IPS-18a (cell line): ENCODE results near the gene APBA1.

ENCODE experiments used
- H3K27ac ChIP-seq: one replicate; pipeline ENCODE4 v1.5.1; 2013; ENCODE audit warnings: low read length
- H3K27me3 ChIP-seq: one replicate; pipeline ENCODE4 v1.6.1; 2013; ENCODE audit warnings: mild to moderate bottlenecking, low read length; ENCODE audit not compliant: control insufficient read depth, insufficient read depth
- H3K36me3 ChIP-seq: one replicate; pipeline ENCODE4 v1.6.1; 2013; ENCODE audit warnings: low read depth, low read length; ENCODE audit not compliant: control insufficient read depth
- H3K4me1 ChIP-seq: one replicate; pipeline ENCODE4 v1.6.1; 2013; ENCODE audit warnings: low read depth, low read length; ENCODE audit not compliant: control insufficient read depth
- H3K4me3 ChIP-seq: one replicate; pipeline ENCODE4 v1.5.1; 2013; ENCODE audit warnings: low read length
- H3K9ac ChIP-seq: one replicate; pipeline ENCODE4 v1.6.1; 2013; ENCODE audit warnings: mild to moderate bottlenecking, low read length, moderate library complexity
- H3K9me3 ChIP-seq: one replicate; pipeline ENCODE4 v1.6.1; 2013; ENCODE audit warnings: low read depth, low read length; ENCODE audit not compliant: control insufficient read depth

The APBA1 gene

DNA sequence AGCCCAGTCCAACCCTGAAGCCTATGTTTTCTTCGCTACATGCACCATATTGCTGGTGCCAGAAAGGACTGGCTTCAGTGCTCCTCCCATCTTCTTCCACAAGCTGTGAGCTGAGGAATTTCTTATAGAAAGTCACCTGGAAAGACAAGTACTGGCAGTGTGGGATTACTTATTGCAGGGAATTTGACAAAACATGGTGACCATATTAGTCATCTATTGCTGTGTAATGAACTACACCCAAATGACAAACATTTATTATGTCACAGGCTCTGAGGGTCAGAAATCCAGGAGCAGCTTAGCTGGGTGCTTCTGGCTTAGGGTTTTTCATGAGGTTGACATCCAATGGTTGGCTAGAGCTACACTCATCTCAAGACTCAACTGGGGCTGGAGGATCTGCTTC is 271.7 kb downstream of the APBA1 start:
- no peak overlapping the region for H3K9ac ChIP-seq
- H3K4me1 ChIP-seq = no peaks in the 10 kb centered on the region

DNA sequence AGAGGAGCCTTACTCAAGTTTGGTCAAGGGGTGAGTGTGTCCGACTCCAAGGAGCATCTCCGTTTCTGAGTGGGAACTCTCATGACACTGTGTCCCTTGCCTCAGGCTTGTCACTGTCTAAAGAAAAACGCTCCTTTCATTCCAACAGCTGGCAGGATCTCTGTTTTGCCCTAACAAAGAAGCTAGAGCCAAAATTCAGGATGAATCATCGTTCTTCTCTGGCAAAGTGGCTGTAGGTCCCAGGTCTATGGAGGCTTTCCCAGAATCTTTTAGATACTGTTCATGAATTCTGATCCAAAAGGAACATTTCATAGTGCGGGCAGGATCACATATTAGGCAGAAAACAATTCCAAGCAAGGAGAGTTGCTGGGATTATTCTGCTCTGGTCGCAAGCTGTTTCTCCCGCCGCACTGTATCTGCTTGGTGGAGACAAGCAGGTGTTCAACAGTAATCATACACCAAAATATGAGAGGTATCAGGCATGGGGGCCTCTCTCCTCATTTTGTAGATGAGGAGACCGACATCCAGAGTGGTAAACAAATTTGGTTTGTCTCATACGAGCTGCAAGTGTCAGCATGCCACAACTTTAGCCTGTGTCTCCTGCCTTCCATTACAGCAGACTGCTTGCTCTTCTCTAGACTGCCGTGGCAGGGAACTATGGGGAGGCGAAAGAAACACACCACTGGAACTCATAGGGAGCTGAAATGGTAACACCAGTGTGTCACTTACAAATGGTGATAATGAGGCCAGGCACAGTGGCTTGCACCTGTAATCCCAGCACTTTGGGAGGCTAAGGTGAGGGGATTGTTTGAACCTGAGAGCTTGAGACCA is 274.6 kb downstream of the APBA1 start:
- Histone ChIP-seq H3K36me3 (no peaks in the 10 kb centered on the region), H3K4me1 (no peaks in the 10 kb centered on the region), H3K4me3 (no peak overlapping the region), H3K9ac (no peak overlapping the region), H3K27me3 (no peaks in the 10 kb centered on the region), H3K27ac (no peak overlapping the region), H3K9me3 (no peaks in the 10 kb centered on the region)

More for the DNA sequence above, 271.7 kb downstream of the APBA1 start:
- Histone ChIP-seq H3K36me3 (no peaks in the 10 kb centered on the region), H3K9me3 (no peaks in the 10 kb centered on the region), H3K4me3 (no peak overlapping the region), H3K27ac (no peak overlapping the region), H3K27me3 (no peaks in the 10 kb centered on the region)

DNA sequence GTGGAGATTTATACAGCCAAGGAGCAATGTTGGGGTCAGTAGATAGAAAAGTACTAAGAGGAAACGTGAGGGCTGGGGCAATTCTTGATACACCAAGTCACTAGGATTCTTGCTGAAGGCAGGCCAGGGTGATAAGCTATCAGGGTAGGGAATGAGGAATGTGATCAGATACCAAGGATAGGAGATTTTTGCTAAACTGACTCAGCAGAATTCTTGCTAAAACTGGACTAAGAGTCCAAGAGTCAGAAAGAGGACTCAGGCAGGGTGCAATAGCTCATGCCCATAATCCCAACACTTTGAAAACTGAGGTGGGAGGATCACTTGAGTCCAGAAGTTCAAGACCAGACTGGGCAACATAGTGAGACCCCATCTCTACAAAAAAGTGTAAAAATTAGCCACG is 275.4 kb downstream of the APBA1 start:
- no peak overlapping the region for H3K9ac ChIP-seq
- H3K9me3 ChIP-seq = no peaks in the 10 kb centered on the region
- no peak overlapping the region for H3K27ac ChIP-seq
- H3K36me3 ChIP-seq = no peaks in the 10 kb centered on the region
- no peaks in the 10 kb centered on the region for H3K27me3 ChIP-seq
- no peaks in the 10 kb centered on the region for H3K4me1 ChIP-seq
- H3K4me3 ChIP-seq = no peak overlapping the region

DNA sequence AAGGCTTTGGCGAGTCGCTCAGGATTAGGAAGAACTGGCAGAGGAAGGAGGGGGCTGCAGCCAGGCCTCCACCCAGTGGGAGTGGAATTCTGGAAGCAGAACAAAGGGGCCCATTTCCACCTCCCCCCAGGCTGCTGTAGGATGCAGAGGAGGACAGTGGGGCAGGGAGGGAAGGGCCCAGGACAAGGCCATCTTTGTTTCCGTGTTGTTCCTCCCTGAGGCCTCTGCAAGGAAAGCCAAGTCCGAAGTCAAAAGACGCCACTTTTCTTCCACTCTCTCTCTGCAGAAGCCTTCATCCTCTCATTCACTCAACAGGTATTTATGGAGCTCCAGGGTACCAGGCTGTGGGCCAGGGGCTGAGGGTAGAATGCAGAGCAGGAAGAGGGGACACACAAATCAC is 276.5 kb downstream of the APBA1 start:
- no peaks in the 10 kb centered on the region for H3K4me1 ChIP-seq
- H3K27me3 ChIP-seq = no peaks in the 10 kb centered on the region
- H3K9me3 ChIP-seq = no peaks in the 10 kb centered on the region
- H3K4me3 ChIP-seq = no peak overlapping the region
- H3K36me3 ChIP-seq = no peaks in the 10 kb centered on the region
- no peak overlapping the region for H3K9ac ChIP-seq
- H3K27ac ChIP-seq = no peak overlapping the region

DNA sequence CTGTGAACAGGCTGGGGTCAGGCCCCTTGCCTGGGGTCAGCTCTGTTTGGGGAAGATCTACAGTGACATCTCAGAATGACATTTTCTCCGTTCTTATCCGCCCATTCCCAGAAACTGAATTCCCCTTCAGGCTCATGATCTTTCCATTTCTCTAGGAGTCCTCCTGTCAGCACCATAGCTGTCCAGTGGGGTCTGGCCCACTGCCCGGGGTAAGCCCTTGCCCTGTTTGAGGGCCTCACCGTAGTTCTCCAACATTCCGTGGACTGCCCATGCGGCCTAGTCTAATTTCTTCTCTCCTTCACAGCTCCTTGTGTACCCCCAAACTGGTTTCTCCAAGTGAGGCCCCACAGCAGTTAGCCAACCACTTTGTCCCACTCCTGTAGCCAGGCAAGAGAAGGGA is 278.7 kb downstream of the APBA1 start:
- Histone ChIP-seq H3K9ac (no peak overlapping the region), H3K4me1 (no peaks in the 10 kb centered on the region), H3K27ac (no peak overlapping the region)

DNA sequence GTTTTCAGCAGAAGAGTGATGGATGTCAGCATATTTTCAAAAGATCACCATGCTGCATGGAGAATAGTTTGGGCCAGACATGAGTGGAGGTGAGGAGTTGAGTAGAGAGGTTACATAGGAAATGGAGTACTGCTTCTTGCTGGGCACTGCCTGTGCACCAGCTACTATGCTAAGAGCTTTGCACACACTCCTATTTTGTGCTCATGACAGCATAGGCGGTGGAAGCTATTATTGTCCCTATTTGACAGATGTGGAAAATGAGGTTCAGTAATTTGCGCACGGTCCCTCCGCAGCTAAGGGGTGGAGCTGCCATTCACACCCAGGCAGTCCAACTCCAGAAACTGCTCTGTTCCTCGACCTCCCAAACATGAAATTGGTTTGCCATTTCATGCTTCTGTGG is 279.3 kb downstream of the APBA1 start:
- Histone ChIP-seq H3K27ac (no peak overlapping the region), H3K27me3 (no peaks in the 10 kb centered on the region), H3K9ac (no peak overlapping the region), H3K36me3 (no peaks in the 10 kb centered on the region), H3K4me3 (no peak overlapping the region), H3K4me1 (no peaks in the 10 kb centered on the region), H3K9me3 (no peaks in the 10 kb centered on the region)

More for the DNA sequence above, 278.7 kb downstream of the APBA1 start:
- Histone ChIP-seq H3K9me3 (no peaks in the 10 kb centered on the region), H3K27me3 (no peaks in the 10 kb centered on the region), H3K36me3 (no peaks in the 10 kb centered on the region), H3K4me3 (no peak overlapping the region)

DNA sequence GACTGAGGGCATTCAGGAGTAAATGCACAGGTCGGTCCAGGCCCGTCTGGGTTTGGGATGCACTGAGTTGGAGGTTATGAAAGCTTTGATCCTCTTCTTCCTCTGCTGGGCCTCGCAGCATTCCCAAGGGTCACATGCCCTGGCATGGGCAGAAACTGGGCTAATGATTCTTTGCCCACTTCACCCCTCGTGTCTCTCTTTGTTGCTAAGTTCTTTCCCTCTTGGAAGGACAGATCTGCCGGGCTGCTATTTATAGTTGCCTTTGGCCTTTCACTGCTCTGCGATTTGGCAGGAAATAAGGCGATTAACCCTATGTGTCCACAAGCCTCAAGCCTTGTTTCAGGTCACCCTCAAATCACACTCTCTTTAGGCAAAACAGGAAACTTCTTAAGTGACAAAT is 280.2 kb downstream of the APBA1 start:
- no peaks in the 10 kb centered on the region for H3K4me1 ChIP-seq
- no peaks in the 10 kb centered on the region for H3K9me3 ChIP-seq
- no peak overlapping the region for H3K4me3 ChIP-seq
- H3K9ac ChIP-seq = no peak overlapping the region
- no peaks in the 10 kb centered on the region for H3K27me3 ChIP-seq
- no peak overlapping the region for H3K27ac ChIP-seq
- peaks cover 3% of the 10 kb centered on the region for H3K36me3 ChIP-seq

DNA sequence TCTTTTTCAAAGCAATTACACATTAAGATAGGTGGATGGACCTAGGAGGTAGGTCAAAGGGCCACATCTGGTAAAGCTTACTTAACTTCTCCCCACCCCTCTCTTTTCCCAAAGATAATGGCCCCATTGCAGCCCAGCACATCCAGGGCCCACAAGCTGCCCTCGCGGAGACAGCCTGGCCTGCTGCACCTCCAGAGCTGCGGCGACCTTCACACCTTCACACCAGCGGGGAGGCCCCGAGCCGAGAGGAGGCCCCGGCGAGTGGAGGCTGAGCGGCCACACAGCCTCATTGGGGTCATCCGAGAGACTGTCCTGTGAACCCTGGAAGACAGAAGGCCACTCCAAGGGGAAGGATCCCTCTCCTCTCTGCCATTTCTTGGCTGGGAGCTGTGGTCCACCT is 280.7 kb downstream of the APBA1 start:
- no peaks in the 10 kb centered on the region for H3K27me3 ChIP-seq
- H3K9me3 ChIP-seq = no peaks in the 10 kb centered on the region
- H3K27ac ChIP-seq = no peak overlapping the region
- H3K4me3 ChIP-seq = no peak overlapping the region
- H3K9ac ChIP-seq = no peak overlapping the region
- H3K36me3 ChIP-seq = peaks cover 3% of the 10 kb centered on the region
- no peaks in the 10 kb centered on the region for H3K4me1 ChIP-seq

DNA sequence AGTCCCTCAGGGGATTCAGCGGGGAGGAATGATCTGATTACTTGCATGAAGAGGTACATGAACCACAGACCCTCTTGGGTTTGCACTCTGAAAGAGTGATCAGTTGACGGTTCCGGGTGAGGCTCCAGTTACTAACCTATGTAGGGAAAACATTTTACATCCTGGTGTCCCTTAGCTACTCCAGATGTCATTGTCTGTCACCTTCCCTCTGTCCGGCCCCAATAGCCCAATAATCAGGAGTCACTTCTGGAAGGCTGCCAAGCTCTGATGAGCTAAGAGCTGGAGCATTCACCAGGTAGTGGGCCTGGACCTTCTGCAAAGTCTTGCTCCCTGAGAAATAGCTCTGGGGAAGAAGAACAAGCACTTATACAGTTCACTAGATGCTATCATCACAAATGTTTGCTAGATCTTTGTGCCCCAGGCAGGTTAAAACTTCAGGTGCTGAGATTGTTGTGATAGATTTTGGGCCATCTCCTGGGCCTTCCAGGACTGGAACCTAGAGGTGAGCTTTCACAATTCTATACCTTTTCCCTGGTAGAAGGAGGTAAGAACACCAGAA is 282.7 kb downstream of the APBA1 start:
- Histone ChIP-seq H3K4me3 (no peak overlapping the region), H3K27me3 (no peaks in the 10 kb centered on the region), H3K9me3 (no peaks in the 10 kb centered on the region), H3K27ac (no peak overlapping the region), H3K4me1 (no peaks in the 10 kb centered on the region), H3K9ac (no peak overlapping the region), H3K36me3 (peaks cover 4% of the 10 kb centered on the region)

DNA sequence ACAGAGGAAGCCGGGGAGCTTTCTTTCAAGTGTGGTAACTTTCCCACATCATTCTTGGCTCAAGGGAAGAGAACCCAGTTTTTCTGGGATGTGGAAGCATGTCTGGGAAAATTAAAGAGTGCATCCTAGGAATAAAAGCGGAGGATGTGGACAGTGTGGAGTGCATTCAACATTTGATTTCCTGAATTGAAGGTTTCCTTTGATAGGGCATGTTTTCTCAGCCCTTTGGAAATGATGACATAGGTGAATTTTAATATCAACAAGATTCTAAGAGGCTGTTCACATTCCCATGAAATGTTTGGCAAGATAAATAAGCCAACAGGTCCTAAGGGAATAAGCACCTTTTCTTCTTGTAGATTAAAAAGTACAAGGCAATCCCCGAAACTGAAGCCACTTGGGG is 283.6 kb downstream of the APBA1 start:
- H3K4me3 ChIP-seq = no peak overlapping the region
- H3K27ac ChIP-seq = no peak overlapping the region
- H3K36me3 ChIP-seq = peaks cover 6% of the 10 kb centered on the region
- H3K9me3 ChIP-seq = no peaks in the 10 kb centered on the region
- no peaks in the 10 kb centered on the region for H3K4me1 ChIP-seq
- H3K9ac ChIP-seq = no peak overlapping the region
- H3K27me3 ChIP-seq = no peaks in the 10 kb centered on the region

DNA sequence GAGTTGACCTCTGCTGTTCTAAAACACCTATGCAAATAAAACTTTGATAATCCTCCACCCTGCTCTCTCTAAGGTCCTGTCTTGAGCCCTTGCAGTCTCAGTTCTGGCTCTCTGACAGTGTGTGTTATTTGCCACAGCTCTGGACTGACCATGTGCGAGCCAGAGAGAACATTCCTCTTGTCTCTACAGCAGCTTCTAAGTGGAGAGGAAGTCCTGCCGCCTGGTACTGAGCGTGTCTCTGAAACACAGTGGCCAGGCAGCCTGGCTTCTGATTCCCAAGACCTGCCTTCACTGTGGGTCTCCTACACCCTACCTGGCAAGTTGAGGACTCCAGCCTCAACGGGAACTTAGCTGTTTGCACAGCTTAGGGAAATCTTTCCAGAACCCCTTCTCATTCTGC is 285.5 kb downstream of the APBA1 start:
- Histone ChIP-seq H3K4me3 (no peak overlapping the region), H3K9ac (no peak overlapping the region), H3K9me3 (no peaks in the 10 kb centered on the region), H3K27ac (no peak overlapping the region), H3K36me3 (peaks cover 6% of the 10 kb centered on the region), H3K4me1 (peaks cover 6% of the 10 kb centered on the region), H3K27me3 (no peaks in the 10 kb centered on the region)

DNA sequence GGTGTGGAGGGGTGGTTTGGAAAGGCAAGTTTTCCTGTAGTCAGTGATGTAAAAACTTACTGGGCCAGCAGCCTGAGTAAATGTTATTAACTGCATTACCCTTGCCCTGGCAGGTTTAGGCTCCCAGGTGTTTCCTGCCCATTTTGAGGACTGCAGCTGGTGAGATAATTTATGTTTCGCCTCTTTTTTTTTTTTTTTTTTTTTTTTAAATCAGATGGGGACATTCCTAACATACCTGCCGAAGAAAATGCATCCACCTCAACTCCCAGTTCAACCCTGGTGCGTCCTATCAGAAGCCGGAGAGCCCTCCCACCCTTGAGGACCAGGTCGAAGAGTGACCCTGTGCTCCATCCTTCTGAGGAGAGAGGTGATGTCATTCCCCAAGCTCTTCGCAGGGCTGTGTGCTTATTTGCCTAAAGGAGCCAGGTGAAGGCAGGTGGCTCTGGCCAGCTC is 286.6 kb downstream of the APBA1 start:
- Histone ChIP-seq H3K9ac (no peak overlapping the region), H3K4me1 (peaks cover 6% of the 10 kb centered on the region), H3K4me3 (no peak overlapping the region), H3K36me3 (peaks cover 6% of the 10 kb centered on the region), H3K9me3 (no peaks in the 10 kb centered on the region), H3K27ac (no peak overlapping the region), H3K27me3 (no peaks in the 10 kb centered on the region)
